Measurements from ENCODE around the gene BBS2. TPM values are rescaled to one million over a fixed set of nuclear protein-coding genes. Genes with fewer than 3 reads are reported as not detected.

BBS2 gene
- total and polyA plus RNA-seq, 2 of the 13 experiments (the other 11 are each of a cell fraction or from before 2014, with no cell fraction given): 59.7 to 68.3 TPM

DNA sequence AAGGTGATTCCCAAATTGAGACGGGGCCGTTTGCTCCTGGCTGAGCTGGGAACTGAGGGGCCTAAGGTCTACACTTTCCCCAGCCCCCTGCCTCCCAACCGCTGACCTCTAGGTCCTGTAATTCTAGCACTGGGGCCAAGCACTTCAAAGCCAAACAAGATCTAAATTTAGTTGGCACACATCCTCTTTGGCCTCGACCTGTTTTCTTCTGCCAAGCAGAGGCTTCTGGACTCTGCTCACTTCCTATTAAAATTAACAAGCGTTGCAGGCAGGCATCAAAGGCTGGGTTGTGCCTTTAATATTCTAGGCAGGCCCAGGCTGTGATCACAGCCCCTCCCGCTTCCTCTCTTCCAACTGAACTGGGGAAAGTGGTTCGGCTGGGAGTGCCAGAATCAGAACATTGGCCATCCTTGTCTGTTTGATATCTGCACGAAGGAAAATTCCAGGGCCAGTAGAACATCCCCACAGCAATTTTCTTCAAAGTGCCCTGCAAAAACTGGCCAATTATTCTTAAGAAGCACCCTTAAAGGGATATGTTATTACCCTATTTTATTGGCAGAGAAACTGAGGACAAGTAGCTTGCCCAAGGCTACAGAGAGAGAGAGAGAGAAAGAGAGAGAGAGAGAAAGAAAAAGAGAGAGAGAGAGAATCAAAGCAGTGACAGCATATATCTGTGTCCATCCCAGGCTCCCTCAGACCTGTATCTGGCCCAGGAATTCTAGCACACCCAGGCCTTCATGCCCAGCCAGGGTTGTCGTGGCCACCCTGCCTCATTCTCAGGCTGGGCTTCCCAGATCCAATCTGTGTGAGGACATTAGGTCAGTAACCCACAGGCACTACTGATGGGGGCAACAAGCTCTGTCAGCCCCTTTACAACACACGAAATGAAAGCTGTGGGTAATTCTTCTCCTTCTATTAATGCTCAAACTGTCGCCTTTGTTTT is 32.2 kb upstream of the BBS2 start (continued):
- TF ChIP-seq, protein P1, sequence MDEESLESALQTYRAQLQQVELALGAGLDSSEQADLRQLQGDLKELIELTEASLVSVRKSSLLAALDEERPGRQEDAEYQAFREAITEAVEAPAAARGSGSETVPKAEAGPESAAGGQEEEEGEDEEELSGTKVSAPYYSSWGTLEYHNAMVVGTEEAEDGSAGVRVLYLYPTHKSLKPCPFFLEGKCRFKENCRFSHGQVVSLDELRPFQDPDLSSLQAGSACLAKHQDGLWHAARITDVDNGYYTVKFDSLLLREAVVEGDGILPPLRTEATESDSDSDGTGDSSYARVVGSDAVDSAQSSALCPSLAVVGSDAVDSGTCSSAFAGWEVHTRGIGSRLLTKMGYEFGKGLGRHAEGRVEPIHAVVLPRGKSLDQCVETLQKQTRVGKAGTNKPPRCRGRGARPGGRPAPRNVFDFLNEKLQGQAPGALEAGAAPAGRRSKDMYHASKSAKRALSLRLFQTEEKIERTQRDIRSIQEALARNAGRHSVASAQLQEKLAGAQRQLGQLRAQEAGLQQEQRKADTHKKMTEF (CRISPR knock-in tag; IDR thresholded peaks at IDR 0.05): peak; percentile 78; the same call in 1 of the 2 replicates
- 0 out of 2 replicates have a peak, but pooled peaks have one; percentile 54 for TF ChIP-seq HMG20B (CRISPR knock-in tag; conservative IDR thresholded peaks at IDR 0.05)
- 0 out of 2 replicates have a peak, but pooled peaks have one; percentile 41 for TF ChIP-seq ZMAT3 (CRISPR knock-in tag; conservative IDR thresholded peaks at IDR 0.05)
- no peak for TF ChIP-seq SMC3 (IDR thresholded peaks at IDR 0.05; ENCODE audit: low read length)
- TF ChIP-seq STAT5B (CRISPR knock-in tag; IDR thresholded peaks at IDR 0.05): no peak
- TF ChIP-seq HES4 (CRISPR knock-in tag; IDR thresholded peaks at IDR 0.05; ENCODE audit: borderline replicate concordance): no peak
- TF ChIP-seq ZNF136 (CRISPR knock-in tag; IDR thresholded peaks at IDR 0.05; ENCODE audit: low read depth): no peak
- TF ChIP-seq, protein P2, sequence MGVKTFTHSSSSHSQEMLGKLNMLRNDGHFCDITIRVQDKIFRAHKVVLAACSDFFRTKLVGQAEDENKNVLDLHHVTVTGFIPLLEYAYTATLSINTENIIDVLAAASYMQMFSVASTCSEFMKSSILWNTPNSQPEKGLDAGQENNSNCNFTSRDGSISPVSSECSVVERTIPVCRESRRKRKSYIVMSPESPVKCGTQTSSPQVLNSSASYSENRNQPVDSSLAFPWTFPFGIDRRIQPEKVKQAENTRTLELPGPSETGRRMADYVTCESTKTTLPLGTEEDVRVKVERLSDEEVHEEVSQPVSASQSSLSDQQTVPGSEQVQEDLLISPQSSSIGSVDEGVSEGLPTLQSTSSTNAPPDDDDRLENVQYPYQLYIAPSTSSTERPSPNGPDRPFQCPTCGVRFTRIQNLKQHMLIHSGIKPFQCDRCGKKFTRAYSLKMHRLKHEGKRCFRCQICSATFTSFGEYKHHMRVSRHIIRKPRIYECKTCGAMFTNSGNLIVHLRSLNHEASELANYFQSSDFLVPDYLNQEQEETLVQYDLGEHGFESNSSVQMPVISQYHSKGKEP (CRISPR knock-in tag; IDR thresholded peaks at IDR 0.05): no peak
- peak; percentile 31; the same call in 1 of the 2 replicates for TF ChIP-seq MYC (CRISPR knock-in tag; IDR thresholded peaks at IDR 0.05; ENCODE audit: borderline replicate concordance)
- TF ChIP-seq, protein P3, sequence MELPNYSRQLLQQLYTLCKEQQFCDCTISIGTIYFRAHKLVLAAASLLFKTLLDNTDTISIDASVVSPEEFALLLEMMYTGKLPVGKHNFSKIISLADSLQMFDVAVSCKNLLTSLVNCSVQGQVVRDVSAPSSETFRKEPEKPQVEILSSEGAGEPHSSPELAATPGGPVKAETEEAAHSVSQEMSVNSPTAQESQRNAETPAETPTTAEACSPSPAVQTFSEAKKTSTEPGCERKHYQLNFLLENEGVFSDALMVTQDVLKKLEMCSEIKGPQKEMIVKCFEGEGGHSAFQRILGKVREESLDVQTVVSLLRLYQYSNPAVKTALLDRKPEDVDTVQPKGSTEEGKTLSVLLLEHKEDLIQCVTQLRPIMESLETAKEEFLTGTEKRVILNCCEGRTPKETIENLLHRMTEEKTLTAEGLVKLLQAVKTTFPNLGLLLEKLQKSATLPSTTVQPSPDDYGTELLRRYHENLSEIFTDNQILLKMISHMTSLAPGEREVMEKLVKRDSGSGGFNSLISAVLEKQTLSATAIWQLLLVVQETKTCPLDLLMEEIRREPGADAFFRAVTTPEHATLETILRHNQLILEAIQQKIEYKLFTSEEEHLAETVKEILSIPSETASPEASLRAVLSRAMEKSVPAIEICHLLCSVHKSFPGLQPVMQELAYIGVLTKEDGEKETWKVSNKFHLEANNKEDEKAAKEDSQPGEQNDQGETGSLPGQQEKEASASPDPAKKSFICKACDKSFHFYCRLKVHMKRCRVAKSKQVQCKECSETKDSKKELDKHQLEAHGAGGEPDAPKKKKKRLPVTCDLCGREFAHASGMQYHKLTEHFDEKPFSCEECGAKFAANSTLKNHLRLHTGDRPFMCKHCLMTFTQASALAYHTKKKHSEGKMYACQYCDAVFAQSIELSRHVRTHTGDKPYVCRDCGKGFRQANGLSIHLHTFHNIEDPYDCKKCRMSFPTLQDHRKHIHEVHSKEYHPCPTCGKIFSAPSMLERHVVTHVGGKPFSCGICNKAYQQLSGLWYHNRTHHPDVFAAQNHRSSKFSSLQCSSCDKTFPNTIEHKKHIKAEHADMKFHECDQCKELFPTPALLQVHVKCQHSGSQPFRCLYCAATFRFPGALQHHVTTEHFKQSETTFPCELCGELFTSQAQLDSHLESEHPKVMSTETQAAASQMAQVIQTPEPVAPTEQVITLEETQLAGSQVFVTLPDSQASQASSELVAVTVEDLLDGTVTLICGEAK (IDR thresholded peaks at IDR 0.05): no peak
- TF ChIP-seq, protein P3 (CRISPR knock-in tag; IDR thresholded peaks at IDR 0.05): no peak; the same call in 1 of the 2 replicates
- peak; percentile 63; the same call in 1 of the 2 replicates for TF ChIP-seq NAIF1 (CRISPR knock-in tag; IDR thresholded peaks at IDR 0.05; ENCODE audit: borderline replicate concordance)
- TF ChIP-seq TOE1 (CRISPR knock-in tag; IDR thresholded peaks at IDR 0.05): no peak
- no peak for TF ChIP-seq JUNB (CRISPR knock-in tag; IDR thresholded peaks at IDR 0.05; ENCODE audit: borderline replicate concordance)

All from HepG2 (cell line).